ENCODE data around the gene KAT6B. TPM values are rescaled to one million over a fixed set of nuclear protein-coding genes. Genes with fewer than 3 reads are reported as not detected.

KAT6B gene
- total RNA-seq, 1 experiment from 2014 or later, result 14.9 TPM

DNA sequence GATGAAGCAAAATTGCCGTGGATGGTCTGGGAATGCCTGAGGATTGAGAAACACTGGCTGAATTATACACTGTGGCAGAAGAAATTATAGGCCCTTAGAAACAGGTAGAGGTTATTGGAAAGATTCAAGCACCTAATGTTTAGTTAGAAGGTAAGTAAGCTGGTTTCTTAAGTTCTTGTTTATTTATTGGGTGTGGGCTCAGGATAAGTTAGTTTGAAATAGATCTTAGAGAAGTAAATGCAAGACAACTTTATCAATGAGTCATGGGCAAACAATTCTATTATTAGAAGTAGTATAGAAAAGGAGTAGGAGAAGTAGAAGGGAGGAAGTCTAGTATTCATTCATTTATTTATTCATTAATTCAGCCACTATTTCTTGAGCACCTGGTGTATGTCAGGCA, 96.5 kb downstream of the KAT6B start:
- no TSS peak for BruUV-seq (replicated peaks)
- intact Hi-C loops (cut with micrococcal nuclease; ENCODE audit: unreplicated experiment), result no loop called here

DNA sequence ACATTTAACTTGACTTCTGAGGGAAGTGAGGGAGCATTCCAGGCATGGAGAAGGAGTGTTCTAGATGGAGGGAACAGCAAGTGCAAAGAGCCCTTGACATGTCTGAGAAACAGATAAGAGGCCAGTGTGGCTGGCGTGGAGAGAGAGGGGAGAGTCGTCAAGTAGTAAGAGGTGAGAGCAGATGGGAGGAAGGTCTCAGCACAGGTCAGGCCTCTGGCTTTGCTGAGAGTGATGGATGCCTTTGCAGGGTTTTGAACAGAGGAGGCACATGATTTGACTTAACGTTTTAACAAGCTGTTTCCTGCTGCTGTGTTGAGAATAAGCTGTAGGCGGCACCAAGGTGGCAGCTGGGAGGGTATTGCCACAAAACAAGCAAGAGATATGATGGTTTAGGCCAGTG, 97.2 kb downstream of the KAT6B start:
- H3K36me3 Mint-ChIP-seq (ENCODE audit: insufficient read depth, unreplicated experiment), result no peaks in the 10 kb centered on the region
- ChIA-PET CTCF (no interaction called here), POLR2A (no interaction called here)
- intact Hi-C loops (cut with micrococcal nuclease; ENCODE audit: unreplicated experiment), result no loop called here
- TF ChIP-seq, protein P1, sequence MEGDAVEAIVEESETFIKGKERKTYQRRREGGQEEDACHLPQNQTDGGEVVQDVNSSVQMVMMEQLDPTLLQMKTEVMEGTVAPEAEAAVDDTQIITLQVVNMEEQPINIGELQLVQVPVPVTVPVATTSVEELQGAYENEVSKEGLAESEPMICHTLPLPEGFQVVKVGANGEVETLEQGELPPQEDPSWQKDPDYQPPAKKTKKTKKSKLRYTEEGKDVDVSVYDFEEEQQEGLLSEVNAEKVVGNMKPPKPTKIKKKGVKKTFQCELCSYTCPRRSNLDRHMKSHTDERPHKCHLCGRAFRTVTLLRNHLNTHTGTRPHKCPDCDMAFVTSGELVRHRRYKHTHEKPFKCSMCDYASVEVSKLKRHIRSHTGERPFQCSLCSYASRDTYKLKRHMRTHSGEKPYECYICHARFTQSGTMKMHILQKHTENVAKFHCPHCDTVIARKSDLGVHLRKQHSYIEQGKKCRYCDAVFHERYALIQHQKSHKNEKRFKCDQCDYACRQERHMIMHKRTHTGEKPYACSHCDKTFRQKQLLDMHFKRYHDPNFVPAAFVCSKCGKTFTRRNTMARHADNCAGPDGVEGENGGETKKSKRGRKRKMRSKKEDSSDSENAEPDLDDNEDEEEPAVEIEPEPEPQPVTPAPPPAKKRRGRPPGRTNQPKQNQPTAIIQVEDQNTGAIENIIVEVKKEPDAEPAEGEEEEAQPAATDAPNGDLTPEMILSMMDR (IDR thresholded peaks at IDR 0.05; ENCODE audit: insufficient read depth in 1 of 2, low read depth in 1 of 2, low read length in 1 of 2, severe bottlenecking in 1 of 2, unreplicated experiment in 1 of 2), result no peak
- no peaks in the 10 kb centered on the region for H3K27me3 Mint-ChIP-seq (ENCODE audit: insufficient read depth, unreplicated experiment)
- H3K9me3 Mint-ChIP-seq (ENCODE audit: unreplicated experiment), result peaks cover 10% of the 10 kb centered on the region
- no TSS peak for BruUV-seq (replicated peaks)
- Histone ChIP-seq H3K4me3 (ENCODE audit: low read depth, low read length) (no peak overlapping the region), H3K9me3 (peaks cover 9% of the 10 kb centered on the region), H3K4me1 (peaks cover 22% of the 10 kb centered on the region), H3K36me3 (ENCODE audit: control insufficient read depth, insufficient read depth, low read length) (no peaks in the 10 kb centered on the region), H3K27me3 (replicated peaks; ENCODE audit: control insufficient read depth, insufficient read depth, low read length) (no peaks in the 10 kb centered on the region)
- H3K4me1 Mint-ChIP-seq (ENCODE audit: low read depth, unreplicated experiment), result peaks cover 17% of the 10 kb centered on the region
- H3K4me3 Mint-ChIP-seq (ENCODE audit: unreplicated experiment), result no peak overlapping the region
- H3K27ac Mint-ChIP-seq (ENCODE audit: unreplicated experiment), result no peak overlapping the region
- DNase-seq, result no peak

More for the DNA sequence above, 96.5 kb downstream of the KAT6B start:
- no peaks in the 10 kb centered on the region for H3K27me3 ChIP-seq (replicated peaks; ENCODE audit: control insufficient read depth, insufficient read depth, low read length)
- Mint-ChIP-seq H3K27me3 (ENCODE audit: insufficient read depth, unreplicated experiment) (no peaks in the 10 kb centered on the region), H3K4me3 (ENCODE audit: unreplicated experiment) (no peak overlapping the region), H3K4me1 (ENCODE audit: low read depth, unreplicated experiment) (peaks cover 17% of the 10 kb centered on the region), H3K9me3 (ENCODE audit: unreplicated experiment) (peaks cover 10% of the 10 kb centered on the region), H3K27ac (ENCODE audit: unreplicated experiment) (no peak overlapping the region), H3K36me3 (ENCODE audit: insufficient read depth, unreplicated experiment) (no peaks in the 10 kb centered on the region)
- CTCF ChIA-PET, result no interaction called here
- H3K4me1 ChIP-seq, result peaks cover 22% of the 10 kb centered on the region
- POLR2A ChIA-PET, result no interaction called here
- H3K36me3 ChIP-seq (ENCODE audit: control insufficient read depth, insufficient read depth, low read length), result no peaks in the 10 kb centered on the region
- TF ChIP-seq, protein P1 (IDR thresholded peaks at IDR 0.05; ENCODE audit: insufficient read depth in 1 of 2, low read depth in 1 of 2, low read length in 1 of 2, severe bottlenecking in 1 of 2, unreplicated experiment in 1 of 2), result no peak
- peaks cover 9% of the 10 kb centered on the region for H3K9me3 ChIP-seq
- H3K4me3 ChIP-seq (ENCODE audit: low read depth, low read length), result no peak overlapping the region
- DNase-seq, result no peak

- Histone ChIP-seq H3K27me3 (replicated peaks; ENCODE audit: control insufficient read depth, insufficient read depth, low read length) (no peaks in the 10 kb centered on the region), H3K36me3 (ENCODE audit: control insufficient read depth, insufficient read depth, low read length) (no peaks in the 10 kb centered on the region), H3K9me3 (peaks cover 5% of the 10 kb centered on the region), H3K4me3 (ENCODE audit: low read depth, low read length) (no peak overlapping the region), H3K4me1 (peaks cover 22% of the 10 kb centered on the region)
- no peaks in the 10 kb centered on the region for H3K27me3 Mint-ChIP-seq (ENCODE audit: insufficient read depth, unreplicated experiment)
- intact Hi-C loops (cut with micrococcal nuclease; ENCODE audit: unreplicated experiment), result no loop called here
- peaks cover 7% of the 10 kb centered on the region for H3K9me3 Mint-ChIP-seq (ENCODE audit: unreplicated experiment)
- peaks cover 17% of the 10 kb centered on the region for H3K4me1 Mint-ChIP-seq (ENCODE audit: low read depth, unreplicated experiment)
- no TSS peak for BruUV-seq (replicated peaks)
- ChIA-PET POLR2A (no interaction called here), CTCF (no interaction called here)
- no peaks in the 10 kb centered on the region for H3K36me3 Mint-ChIP-seq (ENCODE audit: insufficient read depth, unreplicated experiment)
- H3K27ac Mint-ChIP-seq (ENCODE audit: unreplicated experiment), result no peak overlapping the region
- no peak overlapping the region for H3K4me3 Mint-ChIP-seq (ENCODE audit: unreplicated experiment)
- TF ChIP-seq, protein P1 (IDR thresholded peaks at IDR 0.05; ENCODE audit: insufficient read depth in 1 of 2, low read depth in 1 of 2, low read length in 1 of 2, severe bottlenecking in 1 of 2, unreplicated experiment in 1 of 2), result no peak
- no peak for DNase-seq
These were observed 98.0 kb downstream of the KAT6B start for GRCh38 chr10:74924251-74924963.
